ENCODE data around the gene DZIP1.

DZIP1 gene

GRCh38 chr13:95547531-95548167 is 96.9 kb downstream of the DZIP1 start:
- DNase-seq (ENCODE audit: low spot score), result no peak

GRCh38 chr13:95546919-95547318 is 97.6 kb downstream of the DZIP1 start:
- no peak for DNase-seq (ENCODE audit: low spot score)

GRCh38 chr13:95544293-95544692 is 100.2 kb downstream of the DZIP1 start:
- DNase-seq (ENCODE audit: low spot score), result no peak

DNA sequence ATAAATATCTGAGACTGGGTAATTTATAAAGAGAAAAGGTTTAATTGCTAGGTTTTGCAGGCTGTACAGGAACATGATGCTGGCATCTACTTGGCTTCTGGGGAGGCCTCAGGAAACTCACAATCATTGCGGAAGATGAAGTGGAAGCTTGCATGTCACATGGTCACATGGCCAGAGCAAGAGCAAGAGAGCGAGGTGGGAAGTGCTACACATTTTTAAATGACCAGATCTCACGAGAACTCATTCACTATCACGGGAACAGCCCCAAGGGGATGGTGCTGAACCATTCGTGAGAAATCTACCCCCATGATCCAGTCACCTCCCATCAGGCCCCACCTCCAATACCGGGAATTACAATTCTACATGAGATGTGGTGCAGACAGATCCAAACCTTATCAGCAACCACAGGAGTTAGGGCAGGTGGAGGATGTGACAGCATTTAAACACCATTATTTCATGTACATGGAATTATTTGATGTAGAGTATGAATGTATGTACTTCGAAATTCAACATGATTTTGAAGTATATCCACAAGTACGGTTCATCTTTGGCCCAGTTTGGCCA is 102.5 kb downstream of the DZIP1 start:
- no peak for DNase-seq (ENCODE audit: low spot score)

DNA sequence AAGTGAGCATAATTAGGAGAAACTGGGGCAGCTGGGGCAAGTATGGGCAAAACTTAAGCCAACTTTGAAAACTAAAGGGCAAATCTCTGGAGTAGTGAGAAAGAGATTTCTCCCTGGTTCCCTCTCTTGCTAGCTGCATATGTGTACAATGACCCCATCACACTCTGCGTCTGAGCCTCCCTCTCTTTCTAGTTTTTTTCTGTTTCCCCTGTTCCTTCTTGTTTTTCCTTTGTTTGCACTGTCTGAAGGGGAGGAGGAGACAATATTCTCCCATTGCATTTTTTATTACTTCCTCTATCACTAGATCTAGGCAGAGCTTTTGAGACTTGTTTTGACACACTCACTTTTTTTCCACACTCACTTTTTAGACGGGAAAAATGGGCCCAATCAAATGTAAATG is 103.2 kb downstream of the DZIP1 start:
- DNase-seq (ENCODE audit: low spot score), result no peak

DNA sequence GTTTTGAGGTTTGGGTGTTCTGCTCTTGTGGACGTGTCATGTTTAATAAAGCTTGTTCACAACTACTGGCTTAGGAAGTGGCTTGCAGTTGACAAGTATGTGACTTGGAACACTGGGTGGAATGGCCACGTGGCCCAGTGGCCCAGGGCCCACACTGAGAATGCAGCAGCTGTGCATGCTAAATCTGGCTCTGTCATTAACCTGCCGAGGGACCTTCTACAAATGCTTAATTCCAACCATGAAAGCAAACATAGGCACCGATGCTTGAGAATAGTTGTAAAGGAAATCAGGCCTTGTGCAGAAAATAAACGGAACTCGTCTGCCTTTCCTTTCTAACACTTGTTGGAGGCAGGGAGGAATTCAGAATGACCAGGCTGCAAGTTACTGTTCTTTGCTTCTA is 103.6 kb downstream of the DZIP1 start:
- DNase-seq (ENCODE audit: low spot score), result peak; percentile 64

DNA sequence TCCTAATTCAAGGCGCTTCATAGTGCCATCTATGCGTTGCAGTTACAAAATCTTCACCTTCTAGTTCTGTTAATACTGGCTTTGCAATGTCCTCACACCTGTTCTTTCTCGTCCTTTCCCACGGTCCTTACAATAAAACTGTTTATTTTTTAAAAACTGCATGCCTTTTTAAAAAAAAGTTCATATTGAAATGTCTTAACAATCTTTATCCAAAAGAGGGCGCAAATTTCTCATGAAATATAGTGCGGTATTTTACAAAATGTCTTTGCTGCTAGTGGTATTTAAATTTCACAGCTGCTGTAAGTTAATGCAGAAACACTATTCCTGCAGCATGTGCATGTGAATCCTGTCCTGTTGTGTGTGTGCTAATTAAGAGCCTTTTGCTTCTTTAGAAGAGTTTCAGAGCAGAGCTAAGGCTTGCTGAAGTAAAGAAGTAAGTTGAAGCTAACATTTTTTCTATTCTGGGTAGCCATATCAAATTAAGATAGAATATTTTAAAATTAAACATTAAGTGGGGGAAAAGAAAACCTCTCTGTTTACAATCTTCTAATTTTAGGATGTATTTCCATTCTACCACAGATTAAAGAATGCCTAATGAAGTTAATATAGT is 107.8 kb downstream of the DZIP1 start:
- peak; percentile 27 for DNase-seq (ENCODE audit: low spot score)

DNA sequence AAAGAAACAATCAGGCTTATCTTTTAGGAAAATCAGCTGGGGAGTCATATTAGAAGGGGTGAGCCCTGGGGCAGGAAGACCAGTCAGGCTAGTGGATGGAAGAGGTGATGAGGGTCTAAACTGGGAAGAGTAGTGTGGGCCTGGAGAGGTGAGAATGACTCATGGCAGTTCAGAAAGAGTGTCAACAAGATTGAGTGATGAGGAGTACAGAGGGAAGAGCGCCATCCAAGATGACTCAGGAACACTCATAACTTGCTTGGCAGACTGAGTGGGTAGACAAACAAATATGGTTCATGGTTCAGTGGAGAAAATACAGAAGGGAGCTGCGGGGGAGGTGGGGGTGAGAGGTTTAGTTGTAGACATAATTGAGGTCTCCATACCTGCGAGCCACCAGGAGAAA is 109.3 kb downstream of the DZIP1 start:
- no peak for DNase-seq (ENCODE audit: low spot score)

GRCh38 chr13:95533545-95534160 is 110.9 kb downstream of the DZIP1 start:
- no peak for DNase-seq (ENCODE audit: low spot score)

GRCh38 chr13:95530178-95530577 is 114.3 kb downstream of the DZIP1 start:
- DNase-seq (ENCODE audit: low spot score), result no peak

Measured in pons (tissue), 1 donor.